Esophagus muscularis mucosa (tissue), 4 donors: ENCODE measurements around the gene GTF3C1.

Source experiments
- EP300 ChIP-seq: sonication (generic); formaldehyde crosslinking; IDR thresholded peaks from one replicate; pipeline ENCODE4 v1.6.1; 2017; ENCODE audit warnings: antibody characterized with exemption
- POLR2A ChIP-seq: fragments of 450-650 bp; IDR thresholded peaks from one replicate; pipeline ENCODE4 v1.6.1; 2017; ENCODE audit warnings: antibody characterized with exemption, moderate library complexity, mild to moderate bottlenecking, low read depth
- TF ChIP-seq, protein P1 (sequence below), 3 experiments: fragments of 200-600 bp in 2 of 3; fragments of 450-650 bp in 1 of 3; sonication (generic) in 2 of 3; IDR thresholded peaks; one replicate each; pipeline ENCODE4 v1.5.1; 2017 to 2019; ENCODE audit warnings: antibody characterized with exemption in 3 of 3, mild to moderate bottlenecking in 2 of 3, moderate library complexity in 1 of 3

DNA sequence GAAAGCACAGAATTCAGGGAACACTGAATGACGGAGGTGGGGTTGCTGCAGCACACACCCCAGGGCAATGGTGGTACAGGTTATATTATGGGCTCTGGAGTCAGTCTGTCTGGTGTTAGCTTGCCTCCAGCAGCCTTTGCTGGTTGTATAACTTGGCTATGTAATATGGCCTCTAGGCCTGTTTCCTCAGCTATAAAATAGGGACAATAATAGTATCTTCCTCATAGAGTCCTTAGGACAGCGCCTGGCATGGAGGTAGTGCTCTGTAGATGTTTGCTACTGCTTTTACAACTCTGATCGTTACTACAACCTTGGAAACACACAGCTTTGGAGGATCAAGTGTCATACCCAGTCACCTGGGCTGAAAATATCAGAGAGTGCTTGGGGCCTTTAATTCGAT is 31.5 kb downstream of the GTF3C1 start:
- TF ChIP-seq POLR2A (no peak), EP300 (no peak)
- TF ChIP-seq, protein P1, sequence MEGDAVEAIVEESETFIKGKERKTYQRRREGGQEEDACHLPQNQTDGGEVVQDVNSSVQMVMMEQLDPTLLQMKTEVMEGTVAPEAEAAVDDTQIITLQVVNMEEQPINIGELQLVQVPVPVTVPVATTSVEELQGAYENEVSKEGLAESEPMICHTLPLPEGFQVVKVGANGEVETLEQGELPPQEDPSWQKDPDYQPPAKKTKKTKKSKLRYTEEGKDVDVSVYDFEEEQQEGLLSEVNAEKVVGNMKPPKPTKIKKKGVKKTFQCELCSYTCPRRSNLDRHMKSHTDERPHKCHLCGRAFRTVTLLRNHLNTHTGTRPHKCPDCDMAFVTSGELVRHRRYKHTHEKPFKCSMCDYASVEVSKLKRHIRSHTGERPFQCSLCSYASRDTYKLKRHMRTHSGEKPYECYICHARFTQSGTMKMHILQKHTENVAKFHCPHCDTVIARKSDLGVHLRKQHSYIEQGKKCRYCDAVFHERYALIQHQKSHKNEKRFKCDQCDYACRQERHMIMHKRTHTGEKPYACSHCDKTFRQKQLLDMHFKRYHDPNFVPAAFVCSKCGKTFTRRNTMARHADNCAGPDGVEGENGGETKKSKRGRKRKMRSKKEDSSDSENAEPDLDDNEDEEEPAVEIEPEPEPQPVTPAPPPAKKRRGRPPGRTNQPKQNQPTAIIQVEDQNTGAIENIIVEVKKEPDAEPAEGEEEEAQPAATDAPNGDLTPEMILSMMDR (IDR thresholded peaks at IDR 0.05) = no peak
